ENCODE results near the gene DNASE1.
"Not testable (repeated sequence)": the region's sequence is repeated elsewhere in the genome, so short reads cannot be mapped to it uniquely, and the experiment has no call there.

Gene DNASE1

GRCh38 chr16:3654249-3654991, at the start of gene DNASE1:
Gene DNASE1, plus strand, starts transcription at chr16:3654691. Its CDS starts 683 bp downstream, at chr16:3655374.
- peak in 1 of 2 donors; percentile 5 for DNase-seq (ENCODE audit: low read depth in 2 of 2, low spot score in 1 of 2)

GRCh38 chr16:3606441-3606840, 48.0 kb upstream of the DNASE1 start:
- DNase-seq (ENCODE audit: low read depth in 2 of 2, low spot score in 1 of 2) = no peak

- no peak for DNase-seq (ENCODE audit: low read depth in 2 of 2, low spot score in 1 of 2)
These were observed 47.3 kb upstream of the DNASE1 start for GRCh38 chr16:3607161-3607560.

- DNase-seq (ENCODE audit: low read depth in 2 of 2, low spot score in 1 of 2) = no peak
These were observed 46.9 kb upstream of the DNASE1 start for GRCh38 chr16:3607634-3608033.

GRCh38 chr16:3608069-3608468, 46.4 kb upstream of the DNASE1 start:
- no peak for DNase-seq (ENCODE audit: low read depth in 2 of 2, low spot score in 1 of 2)

- not testable (repeated sequence) for DNase-seq (ENCODE audit: low read depth in 2 of 2, low spot score in 1 of 2)
These were observed 45.5 kb upstream of the DNASE1 start for GRCh38 chr16:3608976-3609375.

- DNase-seq (ENCODE audit: low read depth in 2 of 2, low spot score in 1 of 2) = no peak
These were observed 44.4 kb upstream of the DNASE1 start for GRCh38 chr16:3609895-3610697.

- no peak for DNase-seq (ENCODE audit: low read depth in 2 of 2, low spot score in 1 of 2)
These were observed 43.8 kb upstream of the DNASE1 start for GRCh38 chr16:3610698-3611145.

GRCh38 chr16:3611146-3611975, 43.1 kb upstream of the DNASE1 start, which contains the start of gene SLX4:
Gene SLX4, minus strand, starts transcription at chr16:3611606. Its CDS starts 2,642 bp downstream, at chr16:3608964.
- DNase-seq (ENCODE audit: low read depth in 2 of 2, low spot score in 1 of 2) = peak; percentile 68 to 80

GRCh38 chr16:3612510-3613466, 41.7 kb upstream of the DNASE1 start:
- no peak for DNase-seq (ENCODE audit: low read depth in 2 of 2, low spot score in 1 of 2)

GRCh38 chr16:3618769-3619141, 35.7 kb upstream of the DNASE1 start:
- no peak for DNase-seq (ENCODE audit: low read depth in 2 of 2, low spot score in 1 of 2)

- no peak for DNase-seq (ENCODE audit: low read depth in 2 of 2, low spot score in 1 of 2)
These were observed 30.8 kb upstream of the DNASE1 start for GRCh38 chr16:3623642-3624041.

GRCh38 chr16:3625331-3625730, 29.2 kb upstream of the DNASE1 start:
- no peak for DNase-seq (ENCODE audit: low read depth in 2 of 2, low spot score in 1 of 2)

- no peak for DNase-seq (ENCODE audit: low read depth in 2 of 2, low spot score in 1 of 2)
These were observed 28.4 kb upstream of the DNASE1 start for GRCh38 chr16:3625911-3626732.

- DNase-seq (ENCODE audit: low read depth in 2 of 2, low spot score in 1 of 2) = no peak
These were observed 17.0 kb upstream of the DNASE1 start for GRCh38 chr16:3637371-3637923.

- DNase-seq (ENCODE audit: low read depth in 2 of 2, low spot score in 1 of 2) = no peak
These were observed 15.4 kb upstream of the DNASE1 start for GRCh38 chr16:3638916-3639644.

GRCh38 chr16:3640207-3640606, 14.3 kb upstream of the DNASE1 start:
- DNase-seq (ENCODE audit: low read depth in 2 of 2, low spot score in 1 of 2) = no peak
